GM19351 (cell line): ENCODE measurements around the gene IPPK.

Experiments used
- ATAC-seq: cut with Tn5 transposase; IDR thresholded peaks from one replicate; pipeline ENCODE4 v1.9.1; 2021; ENCODE audit warnings: mild to moderate bottlenecking, moderate library complexity; ENCODE audit not compliant: unreplicated experiment

IPPK gene

GRCh38 chr9:92658176-92658575 is 11.8 kb downstream of the IPPK start:
- ATAC-seq, result no peak

GRCh38 chr9:92657296-92658094 is 12.4 kb downstream of the IPPK start:
- ATAC-seq, result no peak

- ATAC-seq, result no peak
Observed at GRCh38 chr9:92656537-92656925, 13.4 kb downstream of the IPPK start.

GRCh38 chr9:92655896-92656536 is 13.9 kb downstream of the IPPK start:
- no peak for ATAC-seq

GRCh38 chr9:92655366-92655765 is 14.6 kb downstream of the IPPK start:
- no peak for ATAC-seq

GRCh38 chr9:92654481-92655301 is 15.2 kb downstream of the IPPK start:
- ATAC-seq, result no peak

GRCh38 chr9:92652461-92652860 is 17.5 kb downstream of the IPPK start:
- ATAC-seq, result no peak

GRCh38 chr9:92650839-92651621 is 18.9 kb downstream of the IPPK start:
- ATAC-seq, result no peak

GRCh38 chr9:92650296-92650695 is 19.6 kb downstream of the IPPK start:
- ATAC-seq, result no peak

- no peak for ATAC-seq
Observed at GRCh38 chr9:92649007-92649406, 20.9 kb downstream of the IPPK start.

- ATAC-seq, result no peak
Observed at GRCh38 chr9:92648474-92648971, 21.4 kb downstream of the IPPK start.

GRCh38 chr9:92647671-92648473 is 22.1 kb downstream of the IPPK start:
- ATAC-seq, result no peak

- no peak for ATAC-seq
Observed at GRCh38 chr9:92645041-92645440, 24.9 kb downstream of the IPPK start.

GRCh38 chr9:92644278-92644677 is 25.7 kb downstream of the IPPK start:
- no peak for ATAC-seq

GRCh38 chr9:92642564-92642963 is 27.4 kb downstream of the IPPK start:
- no peak for ATAC-seq

GRCh38 chr9:92642041-92642451 is 27.9 kb downstream of the IPPK start:
- no peak for ATAC-seq

- ATAC-seq, result no peak
Observed at GRCh38 chr9:92641092-92641809, 28.7 kb downstream of the IPPK start.

GRCh38 chr9:92640398-92641091 is 29.4 kb downstream of the IPPK start:
- ATAC-seq, result no peak
